T-helper 9 cell (primary cell): Measurements from ENCODE around the gene DUOX1.
A peak's percentile ranks its signal among the peaks of the same experiment; 100 is the strongest.
"Not testable (repeated sequence)": the region's sequence is repeated elsewhere in the genome, so short reads cannot be mapped to it uniquely, and the experiment has no call there.

Experiments used
- DNase-seq: peaks from one replicate; pipeline ENCODE4 v3.0.0-alpha.2; 2020

Gene DUOX1

GRCh38 chr15:45121706-45122417, 7.9 kb upstream of the DUOX1 start:
- DNase-seq = no peak

GRCh38 chr15:45122719-45123118, 7.1 kb upstream of the DUOX1 start:
- no peak for DNase-seq

- no peak for DNase-seq
Measured at GRCh38 chr15:45123397-45123796, 6.4 kb upstream of the DUOX1 start.

GRCh38 chr15:45126535-45127158, 3.1 kb upstream of the DUOX1 start:
- DNase-seq = peak; percentile 19

- DNase-seq = no peak
Measured at GRCh38 chr15:45128971-45129639, 689 bp upstream of the DUOX1 start.

GRCh38 chr15:45130291-45131000, 652 bp downstream of the DUOX1 start:
- DNase-seq = no peak

- no peak for DNase-seq
Measured at GRCh38 chr15:45131510-45131909, 1.7 kb downstream of the DUOX1 start.

GRCh38 chr15:45132844-45133560, 3.2 kb downstream of the DUOX1 start:
- DNase-seq = no peak

- DNase-seq = no peak
Measured at GRCh38 chr15:45133561-45133920, 3.7 kb downstream of the DUOX1 start.

GRCh38 chr15:45134046-45134445, 4.3 kb downstream of the DUOX1 start:
- DNase-seq = no peak

GRCh38 chr15:45134682-45135604, 5.1 kb downstream of the DUOX1 start:
- DNase-seq = no peak

GRCh38 chr15:45135705-45136377, 6.0 kb downstream of the DUOX1 start:
- DNase-seq = not testable (repeated sequence)

- no peak for DNase-seq
Measured at GRCh38 chr15:45136378-45136764, 6.6 kb downstream of the DUOX1 start.

GRCh38 chr15:45137703-45138102, 7.9 kb downstream of the DUOX1 start:
- no peak for DNase-seq

GRCh38 chr15:45138814-45139765, 9.3 kb downstream of the DUOX1 start:
- DNase-seq = no peak

GRCh38 chr15:45139770-45140169, 10.0 kb downstream of the DUOX1 start:
- DNase-seq = no peak

- DNase-seq = no peak
Measured at GRCh38 chr15:45140557-45141250, 10.9 kb downstream of the DUOX1 start.

- DNase-seq = no peak
Measured at GRCh38 chr15:45141386-45141785, 11.6 kb downstream of the DUOX1 start.

- no peak for DNase-seq
Measured at GRCh38 chr15:45143056-45143455, 13.3 kb downstream of the DUOX1 start.
